GM10248 (cell line): ENCODE data around the gene SRGN.

Source experiments
- CTCF ChIA-PET: fragments of 300-600 bp; sonication (Branson Sonifier 250); formaldehyde crosslinking; extraction: SDS; loops from one replicate; lab custom pipeline; 2021; ENCODE audit warnings: antibody characterized with exemption; lab: Yijun Ruan, JAX
- POLR2A ChIA-PET: fragments of 350-650 bp; sonication (Branson Sonifier 250); formaldehyde crosslinking; extraction: SDS; loops from one replicate; lab custom pipeline; 2020; ENCODE audit warnings: antibody characterized with exemption; lab: Yijun Ruan, JAX
- DNase-seq: peaks from one replicate; pipeline ENCODE4 v3.0.0; 2012; ENCODE audit errors: extremely low spot score
- TF ChIP-seq, protein P1 (sequence below): IDR thresholded peaks from 2 replicates; pipeline ENCODE4 v1.5.1; 2012; ENCODE audit warnings: mild to moderate bottlenecking, low read depth; ENCODE audit errors: extremely low read depth, missing control alignments, control extremely low read depth

SRGN gene

GRCh38 chr10:69045441-69046300 lies 42.2 kb upstream of the SRGN start:
- ChIA-PET CTCF (interaction anchor here (1.1 to 13.3 kb wide), 3 partner anchors 13 to 48 kb away, joined by 3 to 96 read pairs (median 19); no protein-coding TSS in a partner anchor), POLR2A (interaction anchor here (0.7 to 3.0 kb wide), 2 partner anchors 42 to 46 kb away, joined by 3 to 9 read pairs; partner anchors contain the start of gene SRGN)
- TF ChIP-seq, protein P1, sequence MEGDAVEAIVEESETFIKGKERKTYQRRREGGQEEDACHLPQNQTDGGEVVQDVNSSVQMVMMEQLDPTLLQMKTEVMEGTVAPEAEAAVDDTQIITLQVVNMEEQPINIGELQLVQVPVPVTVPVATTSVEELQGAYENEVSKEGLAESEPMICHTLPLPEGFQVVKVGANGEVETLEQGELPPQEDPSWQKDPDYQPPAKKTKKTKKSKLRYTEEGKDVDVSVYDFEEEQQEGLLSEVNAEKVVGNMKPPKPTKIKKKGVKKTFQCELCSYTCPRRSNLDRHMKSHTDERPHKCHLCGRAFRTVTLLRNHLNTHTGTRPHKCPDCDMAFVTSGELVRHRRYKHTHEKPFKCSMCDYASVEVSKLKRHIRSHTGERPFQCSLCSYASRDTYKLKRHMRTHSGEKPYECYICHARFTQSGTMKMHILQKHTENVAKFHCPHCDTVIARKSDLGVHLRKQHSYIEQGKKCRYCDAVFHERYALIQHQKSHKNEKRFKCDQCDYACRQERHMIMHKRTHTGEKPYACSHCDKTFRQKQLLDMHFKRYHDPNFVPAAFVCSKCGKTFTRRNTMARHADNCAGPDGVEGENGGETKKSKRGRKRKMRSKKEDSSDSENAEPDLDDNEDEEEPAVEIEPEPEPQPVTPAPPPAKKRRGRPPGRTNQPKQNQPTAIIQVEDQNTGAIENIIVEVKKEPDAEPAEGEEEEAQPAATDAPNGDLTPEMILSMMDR, result no peak
- DNase-seq, result peak; percentile 72

GRCh38 chr10:69047111-69047832 lies 40.6 kb upstream of the SRGN start:
- POLR2A ChIA-PET, result interaction anchor here (0.6 kb wide), 1 partner anchor 12 kb away, joined by 5 read pairs; no protein-coding TSS in a partner anchor
- TF ChIP-seq, protein P1, result no peak
- no peak for DNase-seq
- CTCF ChIA-PET, result interaction anchor here (4.4 to 13.3 kb wide), 2 partner anchors 18 to 42 kb away, joined by 24 to 96 read pairs; no protein-coding TSS in a partner anchor

DNA sequence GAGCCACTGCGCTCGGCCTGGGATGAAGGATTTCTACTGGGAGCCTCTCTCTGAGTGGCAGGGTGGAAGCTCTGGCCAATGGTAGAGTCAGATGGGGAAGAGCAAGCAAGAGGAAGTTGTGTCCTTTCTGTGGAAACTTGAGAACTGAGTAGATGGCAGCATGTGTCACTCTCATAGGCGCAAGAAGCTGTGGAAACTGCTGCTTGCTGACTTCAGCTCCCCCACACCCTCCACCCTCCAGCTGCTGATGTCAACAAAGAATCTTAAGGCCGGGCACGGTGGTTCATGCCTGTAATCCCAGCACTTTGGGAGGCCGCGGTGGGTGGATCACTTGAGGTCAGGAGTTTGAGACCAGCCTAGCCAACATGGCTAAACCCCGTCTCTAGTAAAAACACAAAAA lies 39.8 kb upstream of the SRGN start:
- DNase-seq, result no peak
- POLR2A ChIA-PET, result interaction anchor here (0.6 to 1.8 kb wide), 4 partner anchors 11 to 43 kb away, joined by 4 to 5 read pairs (median 4); partner anchors contain the start of gene SRGN
- CTCF ChIA-PET, result interaction anchor here (1.8 to 13.3 kb wide), 3 partner anchors 17 to 44 kb away, joined by 5 to 96 read pairs (median 24); no protein-coding TSS in a partner anchor
- TF ChIP-seq, protein P1, result no peak

- CTCF ChIA-PET, result interaction anchor here (1.0 to 13.3 kb wide), 6 partner anchors 11 to 44 kb away, joined by 3 to 96 read pairs (median 4); no protein-coding TSS in a partner anchor
- POLR2A ChIA-PET, result interaction anchor here (1.8 kb wide), 1 partner anchor 40 kb away, joined by 4 read pairs; no protein-coding TSS in a partner anchor
- DNase-seq, result no peak
- TF ChIP-seq, protein P1, result no peak
Measured at GRCh38 chr10:69049566-69049961, 38.3 kb upstream of the SRGN start.

- POLR2A ChIA-PET, result interaction anchor here (1.6 to 2.1 kb wide), 2 partner anchors 14 to 37 kb away, joined by 7 to 8 read pairs; partner anchors contain the start of gene SRGN
- CTCF ChIA-PET, result interaction anchor here (1.0 to 13.3 kb wide), 6 partner anchors 10 to 45 kb away, joined by 3 to 96 read pairs (median 4); no protein-coding TSS in a partner anchor
- TF ChIP-seq, protein P1, result no peak
- peak; percentile 74 for DNase-seq
Measured at GRCh38 chr10:69051303-69051702, 36.6 kb upstream of the SRGN start.
